Limb (tissue), 2 donors: Measurements from ENCODE around the gene PARD6B.
A peak's percentile ranks its signal among the peaks of the same experiment; 100 is the strongest.
"Not testable (repeated sequence)": the region's sequence is repeated elsewhere in the genome, so short reads cannot be mapped to it uniquely, and the experiment has no call there.

ENCODE experiments used
- DNase-seq, 2 donors: peaks; one replicate each; pipeline ENCODE4 v3.0.0-alpha.2; 2016; ENCODE audit errors: extremely low spot score in 2 of 2

The PARD6B gene

GRCh38 chr20:50774515-50774914, 43.1 kb downstream of the PARD6B start:
- no peak for DNase-seq

DNA sequence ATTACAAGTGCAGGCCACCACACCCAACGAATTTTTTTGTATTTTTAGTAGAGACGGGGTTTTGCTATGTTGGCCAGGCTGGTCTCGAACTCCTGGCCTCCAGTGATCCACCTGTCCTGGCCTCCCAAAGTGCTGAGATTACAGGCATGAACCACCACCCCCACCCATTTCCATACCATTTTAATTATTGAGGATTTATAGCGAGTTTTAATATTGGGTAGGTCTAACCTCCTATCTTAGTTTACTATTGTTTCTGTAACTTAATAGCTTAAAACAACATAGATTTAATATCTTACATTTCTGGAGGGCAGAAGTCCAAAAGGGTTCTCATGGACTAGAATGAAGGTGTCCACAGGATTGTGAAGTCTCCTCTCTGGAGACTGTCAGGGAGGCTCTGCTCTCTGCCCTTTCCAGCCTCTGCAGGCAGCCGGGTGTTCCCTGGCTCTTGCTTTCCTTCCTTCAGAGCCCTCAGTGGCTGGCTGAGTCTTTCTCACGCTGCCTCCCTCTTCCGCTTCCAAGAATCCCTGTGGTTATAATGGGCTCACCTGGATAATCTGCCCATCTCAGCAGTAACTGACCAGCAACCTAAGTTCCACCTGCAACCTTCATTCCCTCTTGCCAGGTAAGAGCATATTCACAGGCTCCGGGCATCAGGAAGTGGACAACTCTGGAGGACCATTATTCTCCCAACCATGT, 44.9 kb downstream of the PARD6B start:
- peak in 1 of 2 donors; percentile 7 for DNase-seq

DNA sequence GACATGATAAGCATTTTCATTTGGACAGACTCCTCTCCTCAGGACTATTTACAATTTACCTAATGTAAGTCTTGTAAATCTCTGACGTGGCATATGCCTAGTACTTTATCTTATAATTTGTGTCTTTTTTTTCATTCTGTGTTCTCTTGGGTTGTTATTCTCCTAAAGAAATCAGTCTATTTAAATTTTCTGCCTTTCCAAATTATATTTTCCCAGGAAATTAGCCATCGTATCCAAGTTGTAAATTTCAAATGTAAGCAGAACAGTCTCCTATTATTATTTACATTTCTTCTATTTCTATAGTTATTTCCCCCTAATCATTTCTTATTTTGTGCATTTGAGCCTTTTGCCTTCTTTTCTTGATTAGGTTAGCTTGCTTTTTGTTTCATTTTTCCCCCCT, 46.0 kb downstream of the PARD6B start:
- DNase-seq, result no peak

- DNase-seq, result not testable (repeated sequence)
Observed at GRCh38 chr20:50778994-50779393, 47.6 kb downstream of the PARD6B start.

GRCh38 chr20:50783390-50783789, 52.0 kb downstream of the PARD6B start:
- DNase-seq, result no peak

- DNase-seq, result no peak
Observed at GRCh38 chr20:50783903-50784302, 52.5 kb downstream of the PARD6B start.

- DNase-seq, result no peak
Observed at GRCh38 chr20:50784464-50784863, 53.1 kb downstream of the PARD6B start.

- no peak for DNase-seq
Observed at GRCh38 chr20:50786703-50787102, 55.3 kb downstream of the PARD6B start.

DNA sequence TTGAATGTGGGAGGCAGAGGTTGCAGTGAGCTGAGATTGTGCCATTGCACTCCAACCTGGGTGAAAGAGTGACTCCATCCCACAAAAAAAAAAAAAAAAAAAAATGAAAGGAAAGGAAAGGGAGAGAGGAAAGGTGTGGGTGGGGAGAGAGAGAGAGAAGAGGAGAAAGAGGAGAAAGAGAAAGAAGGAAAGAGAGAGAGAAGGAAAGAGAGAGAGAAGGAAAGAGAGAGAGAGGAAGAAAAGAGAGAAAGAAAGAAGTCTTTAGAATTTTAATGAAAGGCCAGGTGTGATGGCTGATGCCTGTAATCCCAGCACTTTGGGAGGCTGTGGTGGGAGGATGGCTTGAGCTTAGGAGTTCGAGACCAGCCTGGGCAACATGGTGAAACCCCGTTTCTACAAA, 55.8 kb downstream of the PARD6B start:
- DNase-seq, result no peak

DNA sequence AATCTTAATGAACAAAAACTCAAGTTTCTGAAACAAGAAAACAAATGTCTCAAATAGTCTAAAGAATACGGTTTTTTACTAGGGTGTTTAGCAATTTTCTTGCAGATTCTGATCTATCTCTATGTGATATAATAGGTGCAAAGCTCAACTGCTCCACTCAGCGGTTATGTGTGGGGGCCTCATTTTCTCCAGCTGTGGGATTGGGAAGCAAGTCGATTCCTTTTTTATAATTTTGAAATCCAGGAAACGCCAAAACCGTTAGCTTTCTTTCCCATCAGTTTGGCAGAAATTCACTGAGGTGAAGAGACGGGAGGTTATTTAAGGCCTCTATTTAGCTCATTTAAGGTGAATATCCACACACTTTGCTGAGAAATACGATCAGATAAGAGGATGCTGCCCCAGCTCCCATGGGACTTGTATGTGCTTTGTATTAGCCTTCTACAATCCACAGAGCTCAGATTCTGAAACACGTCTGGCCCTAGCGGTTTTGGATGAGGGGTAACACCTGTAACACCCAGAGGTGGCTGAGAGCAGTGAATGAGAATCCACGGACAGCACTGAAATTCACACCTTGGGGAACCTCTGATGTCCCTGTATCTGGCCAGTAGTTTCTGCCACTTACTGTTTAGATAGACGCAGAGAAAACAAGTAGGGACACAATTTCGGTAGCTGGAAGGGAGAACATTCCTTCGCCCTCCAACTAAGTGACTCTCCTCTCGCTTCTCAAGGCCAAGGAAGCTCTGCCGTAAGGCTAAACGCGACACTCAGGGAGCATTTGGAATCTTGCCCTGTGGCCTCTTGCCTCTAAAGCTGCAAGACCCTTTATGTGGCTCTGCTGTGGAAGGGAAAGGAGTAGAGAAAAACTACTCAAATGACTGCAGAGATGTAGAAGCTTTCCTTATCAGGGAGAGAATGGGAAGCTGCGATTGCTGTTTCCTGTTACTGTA, 56.9 kb downstream of the PARD6B start:
- DNase-seq, result peak; percentile 50 to 58

- peak in 1 of 2 donors; percentile 50 for DNase-seq
Observed at GRCh38 chr20:50789968-50790650, 58.7 kb downstream of the PARD6B start.

DNA sequence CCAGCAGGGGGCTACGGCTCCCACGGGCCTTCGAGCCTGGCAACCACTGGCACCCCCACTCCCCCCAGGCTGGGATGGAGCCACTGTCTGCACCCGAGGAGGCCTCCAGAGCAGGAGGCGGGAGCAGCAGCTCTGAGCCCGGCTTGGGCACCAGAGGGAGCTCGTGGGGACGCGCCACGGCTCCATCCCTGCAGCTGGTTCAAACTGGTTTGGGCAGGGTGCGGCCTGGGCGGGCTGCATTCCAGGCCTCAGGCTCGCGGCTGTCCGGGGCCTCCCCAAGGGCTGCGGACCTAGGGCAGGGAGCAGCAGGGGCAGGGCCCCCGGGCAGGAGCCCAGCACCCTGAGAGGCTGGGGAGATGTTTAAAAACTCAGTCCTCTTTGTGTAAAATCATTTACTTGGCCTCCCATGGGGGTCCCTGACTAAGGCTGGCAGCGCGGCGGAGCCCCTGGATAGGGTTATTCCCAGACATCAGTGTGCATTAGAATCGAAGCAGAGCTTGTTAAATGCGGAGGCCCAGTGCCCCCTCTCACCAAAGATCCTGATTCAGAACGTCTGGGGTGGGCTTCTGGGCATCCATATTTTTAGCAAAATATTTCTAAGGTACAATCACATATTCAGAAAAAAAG, 59.4 kb downstream of the PARD6B start:
- DNase-seq, result peak; percentile 90 to 93

DNA sequence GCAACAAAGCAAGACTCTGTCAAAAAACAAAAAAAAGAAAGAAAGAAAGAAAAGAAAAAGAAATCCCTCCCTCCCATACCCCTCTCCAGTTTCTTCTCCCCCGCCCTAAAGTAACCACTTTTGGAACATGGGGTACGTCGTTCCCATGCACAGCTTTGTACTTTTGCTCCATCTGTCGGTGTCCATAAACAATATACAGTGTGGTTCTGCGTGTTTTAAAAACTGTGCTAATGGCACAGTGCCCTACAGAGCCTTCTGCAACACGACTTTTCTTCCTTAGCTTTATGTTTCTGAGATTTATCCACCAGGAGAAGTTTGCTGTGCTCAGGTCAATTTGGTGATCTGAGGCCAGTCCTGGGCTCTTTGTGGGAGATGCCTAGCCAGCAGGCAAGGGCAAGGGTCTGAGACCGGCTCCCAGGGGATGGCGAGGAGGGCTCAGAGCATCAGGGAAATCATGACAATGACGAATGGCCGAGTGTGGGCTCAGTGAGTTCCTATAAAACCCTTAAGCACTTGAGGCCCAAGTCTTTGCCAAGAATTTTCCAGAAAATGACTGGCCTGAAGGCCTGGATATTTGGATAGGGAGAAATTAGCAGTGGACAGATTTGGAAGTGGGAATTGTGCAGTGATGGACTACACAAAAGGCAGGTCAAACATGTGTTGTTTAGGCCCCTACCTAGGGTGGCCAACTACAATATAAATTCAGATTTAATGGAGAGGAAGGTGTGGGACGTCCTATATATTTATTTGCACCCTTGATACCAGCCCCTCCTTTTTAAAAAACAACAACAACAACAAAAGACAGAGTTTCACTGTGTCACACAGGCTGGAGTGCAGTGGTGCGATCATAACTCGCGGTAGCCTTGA, 61.6 kb downstream of the PARD6B start:
- DNase-seq, result peak in 1 of 2 donors; percentile 43

DNA sequence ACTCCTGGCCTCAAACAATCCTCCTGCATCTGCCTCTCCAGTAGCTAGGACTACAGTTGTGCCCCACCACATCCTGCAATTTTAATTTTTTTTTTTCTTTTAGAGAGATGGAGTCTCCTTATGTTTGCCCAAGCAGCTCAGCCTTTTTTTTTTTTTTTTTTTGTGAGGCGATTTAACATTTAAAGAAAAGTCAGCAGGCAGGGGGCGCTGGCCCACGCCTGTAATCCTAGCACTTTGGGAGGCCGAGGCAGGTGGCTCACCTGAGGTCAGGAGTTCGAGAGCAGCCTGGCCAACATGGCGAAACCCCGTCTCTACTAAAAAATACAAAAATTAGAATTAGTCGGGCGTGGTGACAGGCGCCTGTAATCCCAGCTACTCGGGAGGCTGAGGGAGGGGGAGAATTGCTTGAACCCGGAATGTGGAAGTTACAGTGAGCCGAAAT, 62.2 kb downstream of the PARD6B start:
- DNase-seq, result not testable (repeated sequence)

DNA sequence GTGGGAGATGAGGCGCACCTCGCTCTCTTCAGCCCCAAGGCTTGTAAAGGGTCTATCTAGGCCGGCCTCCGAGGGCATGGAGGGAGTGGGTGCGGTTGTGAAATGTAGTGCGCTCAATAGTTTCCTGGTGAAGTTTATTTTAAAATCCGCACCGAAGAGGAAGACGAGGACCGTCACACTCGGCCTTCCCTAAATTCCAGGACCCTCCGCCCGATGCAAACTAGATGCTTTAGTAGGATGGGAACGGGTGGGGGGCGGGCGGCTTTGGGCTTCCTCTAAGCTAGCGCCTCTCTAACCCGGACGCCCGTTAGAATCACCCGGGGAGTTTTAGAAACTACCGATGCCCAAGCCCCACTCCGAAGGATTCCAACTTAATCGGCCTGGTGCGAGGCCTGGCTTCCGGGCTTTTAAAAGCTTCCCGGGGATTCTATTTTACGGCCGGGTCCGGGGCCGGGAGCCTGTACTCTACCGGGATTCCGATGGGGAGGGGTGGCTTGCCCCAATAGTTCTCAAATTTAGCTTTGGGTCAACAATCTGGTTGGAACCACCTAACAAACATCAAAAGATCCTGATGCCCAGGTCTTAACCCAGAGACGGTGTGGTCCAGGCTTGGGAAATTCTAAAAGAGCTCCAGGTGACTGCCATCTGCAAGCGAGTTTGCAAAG, 62.9 kb downstream of the PARD6B start:
- no peak for DNase-seq

DNA sequence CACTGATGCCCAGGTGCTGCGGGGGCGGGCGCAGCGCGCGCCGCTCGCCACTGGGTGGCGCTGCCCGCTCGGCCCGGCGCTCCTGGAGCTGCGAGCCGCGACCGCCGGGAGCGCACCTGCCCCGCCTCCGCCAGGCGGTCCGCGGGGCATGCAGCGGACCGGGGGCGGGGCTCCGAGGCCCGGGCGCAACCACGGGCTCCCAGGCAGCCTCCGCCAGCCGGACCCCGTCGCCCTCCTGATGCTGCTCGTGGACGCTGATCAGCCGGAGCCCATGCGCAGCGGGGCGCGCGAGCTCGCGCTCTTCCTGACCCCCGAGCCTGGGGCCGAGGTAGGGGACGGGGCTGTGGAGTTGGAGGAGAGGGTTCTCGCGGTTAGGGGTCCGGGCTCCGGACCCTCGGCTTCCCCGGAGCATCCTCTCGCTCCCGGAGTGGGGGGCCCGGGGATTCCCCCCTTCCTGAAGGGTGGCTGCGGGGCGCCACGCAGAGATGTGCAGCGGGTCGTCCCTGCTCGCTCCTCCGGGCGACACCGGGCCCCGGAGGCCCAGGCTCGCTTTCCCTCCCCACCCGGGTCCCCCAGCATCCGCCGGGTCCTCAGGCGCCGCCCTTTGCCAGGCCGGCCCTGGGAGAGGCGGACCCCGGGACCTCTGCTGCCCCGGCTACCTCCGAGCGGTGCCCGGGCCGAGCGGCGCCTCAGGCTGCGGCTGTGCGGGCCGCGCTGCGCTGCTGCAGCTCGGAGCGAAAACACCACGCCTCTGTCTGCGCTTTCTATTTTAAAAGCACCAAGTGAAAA, 63.7 kb downstream of the PARD6B start, which contains the start of gene BCAS4:
BCAS4 (plus strand) TSS at position 216 of the 789 bp plus-strand sequence; CDS start at position 239, 23 bp downstream.
- DNase-seq, result peak; percentile 80 to 90

DNA sequence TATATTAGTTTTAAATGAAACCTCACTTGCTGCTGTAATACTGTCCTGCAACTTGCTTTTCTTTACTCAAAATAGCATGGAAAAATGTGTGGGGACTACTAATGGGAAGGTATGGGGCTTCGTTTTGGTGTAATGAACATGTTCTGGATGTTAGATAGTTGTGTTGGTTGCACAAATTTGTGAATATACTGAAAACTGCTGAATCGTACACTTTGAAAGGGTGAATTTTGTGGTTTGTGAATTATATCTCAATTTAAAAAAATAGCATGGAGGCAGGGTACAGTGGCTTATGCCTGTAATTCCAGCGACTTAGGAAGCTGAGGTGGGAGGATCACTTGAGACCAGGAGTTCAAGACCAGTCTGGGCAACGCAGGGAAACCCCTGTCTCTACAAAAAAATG, 65.8 kb downstream of the PARD6B start:
- no peak for DNase-seq

DNA sequence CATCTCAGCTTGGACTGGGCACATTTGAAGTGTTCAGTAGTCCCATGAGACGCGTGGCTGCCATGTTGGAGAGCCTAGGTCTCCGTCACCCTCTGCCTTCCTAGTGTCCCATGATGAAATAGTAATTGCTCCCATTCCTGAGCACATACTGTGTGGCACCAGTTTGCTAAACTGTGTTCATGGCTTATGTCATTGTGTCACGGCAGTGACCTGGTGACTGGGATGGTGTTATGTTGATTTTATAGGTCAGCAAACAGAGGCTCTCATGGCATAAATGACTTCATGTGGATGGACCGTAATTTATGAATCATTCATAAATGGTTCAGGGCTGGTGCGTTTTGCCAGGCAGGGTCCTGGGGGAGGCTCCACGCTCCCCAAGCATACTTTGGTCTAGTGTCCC, 67.3 kb downstream of the PARD6B start:
- DNase-seq, result no peak
